Astrocyte (in vitro differentiated cells and primary cell): ENCODE measurements around the gene SDK1.

ENCODE experiments used
- EZH2 ChIP-seq: IDR thresholded peaks from 2 replicates; pipeline ENCODE4 v1.6.1; 2012; ENCODE audit warnings: mild to moderate bottlenecking, low read length, inconsistent platforms; ENCODE audit not compliant: insufficient read depth
- TF ChIP-seq, protein P1 (sequence below): IDR thresholded peaks from 2 replicates; pipeline ENCODE4 v1.5.1; 2011; ENCODE audit warnings: low read depth, mild to moderate bottlenecking, inconsistent platforms, low read length, moderate library complexity; ENCODE audit not compliant: insufficient read depth

DNA sequence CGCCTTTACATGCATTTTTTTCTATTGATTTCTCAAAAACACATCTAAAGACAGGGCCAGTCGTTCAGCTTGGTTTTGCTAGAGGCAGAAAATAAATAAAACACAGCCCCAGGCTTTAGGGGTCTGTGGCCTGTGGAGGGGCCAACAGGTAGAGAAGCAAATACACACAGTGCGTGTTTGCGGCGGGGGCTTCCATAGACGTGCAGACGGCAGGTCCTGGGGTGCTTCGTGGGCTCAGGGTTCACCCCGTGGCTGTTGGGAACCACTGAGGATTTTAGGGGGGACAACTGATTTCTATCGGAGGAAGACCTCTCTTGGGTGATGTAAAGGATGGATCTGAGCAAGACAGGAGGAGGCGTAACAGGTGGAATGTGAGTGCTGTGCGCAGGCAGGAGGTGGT is 935.3 kb downstream of the SDK1 start:
- TF ChIP-seq, protein P1, sequence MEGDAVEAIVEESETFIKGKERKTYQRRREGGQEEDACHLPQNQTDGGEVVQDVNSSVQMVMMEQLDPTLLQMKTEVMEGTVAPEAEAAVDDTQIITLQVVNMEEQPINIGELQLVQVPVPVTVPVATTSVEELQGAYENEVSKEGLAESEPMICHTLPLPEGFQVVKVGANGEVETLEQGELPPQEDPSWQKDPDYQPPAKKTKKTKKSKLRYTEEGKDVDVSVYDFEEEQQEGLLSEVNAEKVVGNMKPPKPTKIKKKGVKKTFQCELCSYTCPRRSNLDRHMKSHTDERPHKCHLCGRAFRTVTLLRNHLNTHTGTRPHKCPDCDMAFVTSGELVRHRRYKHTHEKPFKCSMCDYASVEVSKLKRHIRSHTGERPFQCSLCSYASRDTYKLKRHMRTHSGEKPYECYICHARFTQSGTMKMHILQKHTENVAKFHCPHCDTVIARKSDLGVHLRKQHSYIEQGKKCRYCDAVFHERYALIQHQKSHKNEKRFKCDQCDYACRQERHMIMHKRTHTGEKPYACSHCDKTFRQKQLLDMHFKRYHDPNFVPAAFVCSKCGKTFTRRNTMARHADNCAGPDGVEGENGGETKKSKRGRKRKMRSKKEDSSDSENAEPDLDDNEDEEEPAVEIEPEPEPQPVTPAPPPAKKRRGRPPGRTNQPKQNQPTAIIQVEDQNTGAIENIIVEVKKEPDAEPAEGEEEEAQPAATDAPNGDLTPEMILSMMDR = no peak
- TF ChIP-seq EZH2 = no peak
